Measurements from ENCODE around the gene OSCAR.

Gene OSCAR

DNA sequence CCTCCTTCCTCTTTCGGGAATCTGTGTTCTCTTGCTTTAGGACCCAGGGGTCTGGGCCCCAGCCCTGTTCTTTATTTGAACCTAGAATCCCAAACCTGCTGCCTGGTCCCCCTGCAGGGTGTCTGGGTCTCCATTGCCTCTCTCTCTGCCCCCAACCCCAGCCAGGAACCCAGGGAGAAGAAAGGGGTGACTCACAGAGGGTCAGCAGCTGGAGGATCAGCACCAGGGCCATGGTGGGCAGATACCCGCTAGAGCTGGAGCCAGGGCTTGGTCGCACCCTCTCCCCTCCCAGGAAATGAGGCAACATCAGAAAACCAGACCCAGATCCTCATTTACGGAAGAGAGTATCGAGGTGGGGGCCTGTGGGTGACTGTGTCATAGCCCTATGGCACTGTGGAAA lies at the start of gene OSCAR:
Gene OSCAR (minus strand): TSS at position 243 of the 400 bp plus-strand sequence. CDS start 11 bp downstream, at position 232.
- DNase-seq: no peak

DNA sequence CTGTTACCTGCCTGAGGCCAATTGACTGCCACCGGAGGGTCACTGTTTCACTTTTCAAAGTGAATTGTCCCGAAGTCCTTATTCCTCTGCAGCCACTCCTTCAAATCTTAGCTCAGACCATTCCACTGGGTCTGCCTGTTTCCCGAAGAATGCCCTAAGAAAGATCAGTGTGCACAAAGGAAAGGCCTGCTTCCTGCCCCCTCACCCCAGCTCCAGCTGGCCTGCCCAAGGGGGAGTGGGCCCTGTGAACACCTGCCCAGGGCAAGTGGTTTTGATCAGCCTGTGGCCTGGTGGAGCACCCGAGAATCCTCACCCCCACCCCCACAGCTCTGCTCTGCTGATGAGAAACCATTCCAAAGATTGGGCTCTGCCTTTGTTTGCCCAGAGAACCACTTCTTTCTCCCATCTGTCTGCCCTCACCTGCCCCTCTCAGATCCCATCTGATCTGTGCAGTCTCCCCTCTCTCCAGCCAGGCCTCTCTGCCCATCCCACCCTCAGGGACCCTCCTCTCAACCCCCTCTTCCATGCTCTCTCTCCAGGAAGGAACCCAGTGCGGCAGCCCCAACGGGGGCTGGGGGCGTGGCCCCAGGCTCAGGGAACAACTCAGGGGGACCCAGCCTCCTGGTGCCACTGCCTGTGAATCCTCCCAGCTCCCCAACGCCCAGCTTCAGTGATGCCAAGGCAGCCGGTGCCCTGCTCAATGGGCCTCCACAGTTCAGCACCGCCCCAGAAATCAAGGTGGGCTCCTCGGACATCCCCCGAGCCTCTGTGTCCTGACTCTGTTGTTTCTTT lies 48.6 kb upstream of the OSCAR start:
- no peak for DNase-seq

- DNase-seq: no peak
Measured at GRCh38 chr19:54148158-54148557, 47.6 kb upstream of the OSCAR start.

DNA sequence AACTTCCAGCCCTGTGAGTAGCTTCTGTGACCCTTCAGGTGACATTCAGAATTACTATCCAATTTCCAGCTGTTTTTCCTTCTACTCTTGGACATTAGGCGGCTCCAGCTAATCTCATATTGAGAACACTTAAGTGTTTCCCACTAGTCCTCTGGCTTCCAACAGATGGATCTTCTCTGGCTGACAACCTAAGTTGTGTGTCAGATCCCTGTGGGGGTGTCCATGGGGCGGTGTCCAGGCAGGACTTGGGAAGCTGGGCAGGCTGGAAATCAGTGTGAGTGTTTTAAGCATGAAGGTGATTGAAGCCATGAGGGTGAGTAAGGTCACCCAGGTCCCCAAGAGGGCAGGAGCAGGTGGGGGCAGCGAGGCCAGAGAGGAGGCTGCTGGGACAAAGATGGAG lies 47.1 kb upstream of the OSCAR start:
- DNase-seq: no peak

DNA sequence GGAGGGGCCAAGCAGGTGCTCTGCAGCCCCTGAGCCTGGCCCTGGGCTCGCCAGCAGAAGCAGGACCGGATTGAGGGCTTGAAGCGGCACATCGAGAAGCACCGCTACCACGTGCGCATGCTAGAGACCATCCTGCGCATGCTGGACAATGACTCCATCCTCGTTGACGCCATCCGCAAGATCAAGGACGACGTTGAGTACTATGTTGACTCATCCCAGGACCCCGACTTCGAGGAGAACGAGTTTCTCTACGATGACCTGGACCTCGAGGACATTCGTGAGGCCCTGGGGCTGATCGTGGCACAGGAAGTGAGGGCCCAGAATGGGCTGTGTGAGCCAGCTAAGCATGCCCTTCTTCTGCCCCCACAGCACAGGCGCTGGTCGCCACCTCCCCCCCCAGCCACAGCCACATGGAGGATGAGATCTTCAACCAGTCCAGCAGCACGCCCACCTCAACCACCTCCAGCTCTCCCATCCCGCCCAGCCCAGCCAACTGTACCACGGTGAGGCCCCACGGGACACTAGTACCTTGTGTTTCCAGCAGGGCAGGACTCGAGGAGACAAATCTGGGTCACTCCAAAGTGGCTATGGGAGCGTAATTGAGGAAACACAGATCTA lies 45.0 kb upstream of the OSCAR start:
- DNase-seq: no peak

- DNase-seq: no peak
Measured at GRCh38 chr19:54142166-54142780, 41.7 kb upstream of the OSCAR start.

DNA sequence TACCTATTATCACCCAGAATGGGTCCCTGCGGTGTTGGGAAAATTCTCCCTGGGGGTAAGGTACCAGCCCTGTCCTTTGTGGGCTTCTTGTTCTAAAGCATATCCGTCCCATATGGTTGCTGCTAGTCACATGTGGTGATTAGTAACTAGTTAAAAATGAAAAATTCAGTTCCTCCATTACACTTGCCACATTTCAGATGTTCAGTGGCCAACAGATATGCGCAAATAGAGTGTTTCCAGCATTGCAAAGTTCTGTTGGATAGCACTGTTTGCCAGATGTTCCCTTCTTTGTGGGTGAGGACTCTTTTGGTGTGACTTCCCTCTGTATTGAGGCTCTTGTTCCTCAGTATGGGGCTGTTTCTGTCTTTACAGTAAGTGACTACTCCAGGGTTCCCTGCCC lies 40.8 kb upstream of the OSCAR start:
- no peak for DNase-seq

DNA sequence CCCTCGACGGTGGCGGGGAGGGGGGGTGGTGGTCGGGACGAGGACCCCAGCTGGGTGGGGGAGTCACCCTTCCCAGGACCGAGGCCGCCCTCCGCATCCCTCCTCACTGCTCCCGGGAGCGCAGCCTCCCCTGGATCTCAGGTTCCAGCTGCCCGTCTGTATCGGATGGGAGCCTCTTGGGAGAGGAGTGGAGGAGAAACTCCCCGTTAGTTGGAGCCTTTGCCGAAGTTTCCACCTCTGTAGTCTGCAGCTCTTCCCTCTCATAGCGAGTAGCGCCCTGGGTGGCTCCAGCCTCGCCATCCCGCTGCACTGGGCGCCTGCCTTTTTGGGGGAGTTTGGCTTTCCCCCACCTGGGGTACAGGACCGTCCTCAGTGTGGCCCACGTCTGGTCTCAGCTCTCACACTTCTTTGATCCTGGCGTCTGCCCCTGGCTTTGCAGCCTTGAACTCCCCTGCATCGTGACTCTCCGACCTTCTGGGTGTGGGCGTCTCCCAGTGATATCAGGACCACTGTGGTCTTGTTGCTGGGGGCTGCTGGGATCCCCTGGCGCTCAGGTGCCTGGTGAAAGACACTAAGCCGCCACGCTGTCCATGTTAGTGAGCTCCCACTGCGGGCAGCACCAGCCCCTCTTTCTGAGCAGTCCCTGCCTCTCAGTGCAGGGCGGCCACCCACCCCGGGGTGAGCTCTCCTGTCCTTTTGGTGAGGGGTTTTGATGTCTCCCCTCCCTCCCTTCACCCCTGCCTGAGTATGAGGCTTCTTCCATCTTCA lies 38.1 kb upstream of the OSCAR start:
- no peak for DNase-seq

GRCh38 chr19:54137699-54138488 lies 37.3 kb upstream of the OSCAR start, which contains the start of gene CNOT3:
Gene CNOT3 (plus strand): TSS chr19:54137762. CDS start chr19:54142979, 5,217 bp downstream.
- peak in 1 of 4 experiments; percentile 37 for DNase-seq

DNA sequence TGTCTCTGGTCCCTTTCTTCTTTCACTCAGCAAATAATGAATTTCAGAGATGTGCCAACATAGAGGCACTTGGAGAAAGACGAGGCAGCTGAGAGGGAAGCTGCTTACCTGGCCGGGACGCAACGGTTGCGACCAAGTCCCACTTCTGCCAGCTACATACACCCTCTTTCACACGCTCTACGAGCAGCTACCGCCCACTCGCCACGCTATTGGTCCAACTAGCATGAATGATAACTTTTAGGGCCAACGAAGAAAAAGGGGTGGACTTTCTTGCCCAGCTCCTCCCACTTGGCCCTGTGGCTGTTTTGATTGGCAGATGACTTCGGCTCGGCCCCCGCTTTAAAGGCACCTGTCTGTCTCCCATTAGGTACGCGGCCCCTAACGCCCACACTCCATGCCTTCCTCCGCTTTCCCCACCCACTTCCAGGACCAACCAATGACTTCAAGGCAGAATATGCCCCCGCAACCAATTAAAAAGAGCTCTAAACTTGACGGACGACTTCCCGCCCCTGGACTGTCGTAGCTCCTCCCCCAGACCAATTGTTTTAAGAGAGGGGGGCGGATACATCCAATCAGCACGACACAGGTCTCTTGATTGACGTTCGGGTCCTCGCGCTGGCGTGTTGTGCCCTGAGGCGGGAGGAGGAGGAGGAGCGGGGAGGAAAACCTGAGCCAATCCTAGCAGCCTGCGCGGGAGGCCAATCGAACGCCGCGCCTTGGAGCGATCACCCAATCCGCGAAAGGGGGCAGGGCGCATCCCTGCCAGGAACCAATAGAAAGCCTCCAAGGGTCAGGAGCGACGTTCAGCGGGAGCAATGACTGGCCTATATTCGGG lies 36.5 kb upstream of the OSCAR start:
- DNase-seq: peak; percentile 95 to 97 (median 96)

- DNase-seq: no peak
Measured at GRCh38 chr19:54136086-54136863, 35.7 kb upstream of the OSCAR start.

GRCh38 chr19:54133957-54134590 lies 33.5 kb upstream of the OSCAR start:
- no peak for DNase-seq

DNA sequence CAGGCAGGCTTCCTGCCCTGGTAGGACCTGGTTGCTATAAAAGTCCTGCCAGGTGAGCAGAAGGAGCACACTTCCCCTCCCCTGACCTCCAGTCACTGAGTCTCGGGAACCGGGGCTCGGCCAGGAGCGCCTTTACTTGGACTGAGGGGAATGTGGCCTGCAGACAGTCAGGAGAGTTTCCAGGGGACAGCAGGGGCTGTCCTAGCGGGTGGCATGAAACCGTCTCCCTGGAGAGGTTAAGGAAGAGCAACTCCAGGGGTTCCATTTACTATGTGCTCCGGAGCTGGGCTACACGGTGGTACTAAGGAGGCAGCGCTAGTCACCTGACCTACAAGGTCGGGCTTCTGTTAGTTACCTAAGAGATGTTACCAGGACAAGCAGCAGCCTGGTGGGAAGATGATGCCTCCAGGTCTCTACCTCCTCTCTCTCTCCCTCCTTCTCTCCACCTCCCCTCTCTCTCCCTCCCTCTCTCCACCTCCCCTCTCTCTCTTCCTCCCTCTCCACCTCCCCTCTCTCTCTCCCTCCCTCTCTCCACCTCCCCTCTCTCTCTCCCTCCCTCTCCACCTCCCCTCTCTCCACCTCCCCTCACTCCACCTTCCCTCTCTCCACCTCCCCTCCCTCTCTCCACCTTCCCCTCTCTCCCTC lies 32.8 kb upstream of the OSCAR start:
- no peak for DNase-seq

DNA sequence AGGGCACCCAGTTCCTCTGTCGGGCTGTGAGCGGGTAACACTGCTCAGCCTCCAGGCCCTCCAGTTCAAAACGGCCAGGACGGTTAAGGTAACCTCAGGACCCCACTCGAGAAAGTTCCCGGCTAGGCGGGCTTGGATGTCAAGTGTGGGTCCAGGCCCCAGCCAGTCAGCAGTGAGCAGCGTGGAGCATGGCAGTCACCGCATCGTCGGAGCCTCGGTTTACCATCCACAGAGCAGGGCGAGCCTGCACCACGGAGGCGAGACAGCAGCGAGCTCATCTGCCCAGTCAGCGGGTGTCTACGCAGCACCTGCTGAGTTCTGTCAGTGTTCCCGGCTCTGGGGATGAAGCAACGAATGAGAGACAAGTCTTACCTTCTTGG lies 29.0 kb upstream of the OSCAR start:
- DNase-seq: no peak

GRCh38 chr19:54128796-54129616 lies 28.4 kb upstream of the OSCAR start:
- DNase-seq: no peak

GRCh38 chr19:54128441-54128725 lies 27.8 kb upstream of the OSCAR start:
- no peak for DNase-seq

DNA sequence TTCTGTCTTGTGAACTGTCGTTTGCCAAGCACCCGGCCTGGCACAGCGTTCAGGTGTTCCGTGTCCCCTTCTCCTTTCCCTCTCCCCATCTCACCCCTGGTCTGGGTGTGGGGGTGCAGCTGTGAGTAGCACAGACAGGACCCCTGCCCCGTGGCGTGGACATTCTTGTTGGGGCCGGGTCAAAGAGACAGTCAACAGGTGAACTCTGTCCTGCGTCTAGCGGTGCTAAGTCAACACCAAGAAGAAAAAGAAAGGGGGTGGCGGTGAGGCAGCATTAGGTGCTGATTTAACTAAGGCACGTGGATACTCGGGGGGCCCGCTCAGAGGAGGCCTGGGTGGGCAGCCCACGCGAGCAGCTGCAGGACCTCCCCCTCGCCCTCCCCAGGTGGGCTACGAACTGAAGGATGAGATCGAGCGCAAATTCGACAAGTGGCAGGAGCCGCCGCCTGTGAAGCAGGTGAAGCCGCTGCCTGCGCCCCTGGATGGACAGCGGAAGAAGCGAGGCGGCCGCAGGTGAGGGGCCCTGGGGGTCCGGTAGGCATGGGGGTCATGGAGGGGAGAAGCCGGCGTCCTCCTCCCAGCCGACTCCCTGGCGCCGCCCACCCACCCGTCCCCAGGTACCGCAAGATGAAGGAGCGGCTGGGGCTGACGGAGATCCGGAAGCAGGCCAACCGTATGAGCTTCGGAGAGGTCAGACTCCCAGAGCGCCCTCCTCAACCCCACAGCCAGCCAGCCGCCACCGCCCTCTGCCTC lies 27.3 kb upstream of the OSCAR start:
- no peak for DNase-seq

GRCh38 chr19:54125713-54126112 lies 25.1 kb upstream of the OSCAR start:
- DNase-seq: no peak

Measured in activated naive CD4-positive, alpha-beta T cell (primary cell).